Islet of Langerhans (tissue), 1 donor: ENCODE measurements around the gene SUGP1.
"Not testable (repeated sequence)": the region's sequence is repeated elsewhere in the genome, so short reads cannot be mapped to it uniquely, and the experiment has no call there.

Source experiments
- FAIRE-seq: peaks from one replicate; lab custom pipeline; 2011; peaks lifted over from hg19 to GRCh38; lab: Jason Lieb, UNC

The SUGP1 gene, protein sequence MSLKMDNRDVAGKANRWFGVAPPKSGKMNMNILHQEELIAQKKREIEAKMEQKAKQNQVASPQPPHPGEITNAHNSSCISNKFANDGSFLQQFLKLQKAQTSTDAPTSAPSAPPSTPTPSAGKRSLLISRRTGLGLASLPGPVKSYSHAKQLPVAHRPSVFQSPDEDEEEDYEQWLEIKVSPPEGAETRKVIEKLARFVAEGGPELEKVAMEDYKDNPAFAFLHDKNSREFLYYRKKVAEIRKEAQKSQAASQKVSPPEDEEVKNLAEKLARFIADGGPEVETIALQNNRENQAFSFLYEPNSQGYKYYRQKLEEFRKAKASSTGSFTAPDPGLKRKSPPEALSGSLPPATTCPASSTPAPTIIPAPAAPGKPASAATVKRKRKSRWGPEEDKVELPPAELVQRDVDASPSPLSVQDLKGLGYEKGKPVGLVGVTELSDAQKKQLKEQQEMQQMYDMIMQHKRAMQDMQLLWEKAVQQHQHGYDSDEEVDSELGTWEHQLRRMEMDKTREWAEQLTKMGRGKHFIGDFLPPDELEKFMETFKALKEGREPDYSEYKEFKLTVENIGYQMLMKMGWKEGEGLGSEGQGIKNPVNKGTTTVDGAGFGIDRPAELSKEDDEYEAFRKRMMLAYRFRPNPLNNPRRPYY

GRCh38 chr19:19320361-19321140, at the start of gene SUGP1, which contains the start of gene MAU2:
Gene SUGP1 (minus strand): TSS chr19:19320509. CDS start chr19:19320496, 13 bp downstream.
Gene MAU2 (plus strand): TSS chr19:19320829. CDS start chr19:19320860, 31 bp downstream.
- peak; percentile 41 for FAIRE-seq

DNA sequence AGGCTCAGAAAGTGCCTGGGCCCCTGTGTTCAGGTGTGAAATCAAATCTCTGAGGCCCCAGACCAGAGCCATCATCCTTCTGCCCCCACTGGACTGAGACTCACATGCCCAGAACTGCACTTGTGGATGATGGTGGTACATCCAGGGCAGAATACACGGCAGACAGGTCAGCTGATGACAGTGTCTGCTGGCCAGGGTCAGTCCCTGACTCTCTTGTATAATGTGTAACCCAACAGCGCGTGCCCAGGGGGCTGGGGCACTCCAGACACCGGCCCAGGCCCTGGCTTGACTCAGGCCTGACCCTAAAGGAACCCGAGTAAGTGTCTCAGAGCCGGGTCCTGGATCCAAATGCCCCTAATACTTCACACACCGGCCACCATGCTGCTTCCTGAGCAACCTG, 47.8 kb upstream of the SUGP1 start:
- FAIRE-seq = no peak

DNA sequence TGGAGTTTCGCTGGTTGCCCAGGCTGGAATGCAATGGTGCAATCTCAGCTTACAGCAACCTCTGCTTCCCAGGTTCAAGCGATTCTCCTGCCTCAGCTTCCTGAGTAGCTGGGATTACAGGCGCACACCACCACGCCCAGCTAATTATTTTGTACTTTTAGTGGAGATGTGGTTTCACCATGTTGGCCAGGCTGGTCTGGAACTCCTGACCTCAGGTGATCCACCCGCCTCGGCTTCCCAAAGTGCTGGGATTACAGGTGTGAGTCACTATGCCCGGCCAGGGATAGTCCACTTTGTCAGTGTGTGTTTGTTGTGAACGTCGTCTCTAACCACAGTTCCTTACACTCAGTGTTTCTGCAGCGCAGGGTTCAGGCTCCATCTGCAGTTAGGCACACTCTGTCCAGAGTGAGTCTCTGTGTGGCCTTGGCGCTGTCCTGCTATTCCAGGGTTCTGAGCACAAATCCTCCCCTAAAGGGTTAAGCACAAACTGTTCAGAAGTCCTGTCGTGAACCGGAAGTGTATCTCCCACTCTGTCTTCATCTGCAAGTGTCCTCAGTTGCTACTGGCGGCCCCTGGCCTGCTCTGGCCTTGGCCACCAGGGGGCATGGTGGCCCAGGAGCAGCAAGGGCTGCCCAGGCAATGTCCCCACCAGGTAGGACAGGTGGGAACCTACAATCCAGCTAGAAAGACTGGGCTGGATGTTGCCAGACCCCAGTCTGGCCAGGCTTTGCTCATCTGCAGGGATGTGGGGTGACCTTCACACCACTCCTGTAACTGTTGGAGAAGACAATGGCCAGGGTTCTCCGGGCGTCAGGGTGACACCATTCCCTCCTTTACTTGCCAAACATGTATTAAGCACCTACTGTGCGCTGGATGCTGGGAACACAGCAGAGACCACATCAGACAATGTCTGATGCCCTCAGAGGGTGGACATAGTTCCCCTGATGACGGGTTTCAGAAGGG, 46.4 kb upstream of the SUGP1 start:
- FAIRE-seq = no peak

DNA sequence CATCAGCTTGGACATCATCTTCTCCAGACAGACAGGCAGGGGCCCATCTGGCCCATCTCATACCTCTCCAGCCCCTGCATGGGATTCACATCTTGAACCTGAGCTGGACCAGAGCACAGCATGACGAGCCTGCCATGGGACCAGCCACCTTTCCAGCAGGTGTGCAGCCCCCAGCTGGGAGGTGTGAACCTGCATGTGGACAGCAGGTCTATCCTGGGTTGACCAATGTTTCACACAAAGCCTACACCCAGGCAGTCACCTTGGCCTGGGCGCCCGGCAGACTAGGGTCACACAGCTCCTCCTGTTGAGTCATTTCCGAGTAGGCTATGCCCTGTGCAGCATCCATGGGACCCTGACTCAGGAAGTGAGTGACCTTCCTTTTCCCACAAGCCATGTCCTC, 41.8 kb upstream of the SUGP1 start:
- FAIRE-seq = no peak

- FAIRE-seq = no peak
Observed at GRCh38 chr19:19361075-19361594, 40.8 kb upstream of the SUGP1 start.

- FAIRE-seq = no peak
Observed at GRCh38 chr19:19356901-19357566, 36.7 kb upstream of the SUGP1 start.

DNA sequence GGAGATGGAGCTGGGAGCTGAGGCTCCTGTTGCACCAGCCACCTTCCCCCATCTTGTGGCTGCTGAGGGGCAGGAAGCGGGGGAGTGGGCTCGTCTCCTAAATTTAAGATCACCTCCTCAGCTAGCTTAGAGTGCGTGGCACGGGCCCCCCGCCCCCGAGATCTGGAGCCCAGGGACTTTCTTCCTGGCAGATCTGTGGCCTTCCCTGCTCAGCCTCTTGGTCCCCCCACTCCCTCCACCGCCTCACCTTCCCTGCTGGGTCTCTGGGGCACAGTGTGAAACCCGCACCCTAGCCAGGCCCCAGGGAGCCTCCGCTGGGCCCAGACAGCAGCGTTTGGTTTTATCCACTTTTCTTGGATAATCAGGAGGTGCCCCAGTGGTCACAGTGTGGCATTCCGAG, 36.2 kb upstream of the SUGP1 start:
- no peak for FAIRE-seq

- FAIRE-seq = no peak
Observed at GRCh38 chr19:19355606-19356139, 35.4 kb upstream of the SUGP1 start.

DNA sequence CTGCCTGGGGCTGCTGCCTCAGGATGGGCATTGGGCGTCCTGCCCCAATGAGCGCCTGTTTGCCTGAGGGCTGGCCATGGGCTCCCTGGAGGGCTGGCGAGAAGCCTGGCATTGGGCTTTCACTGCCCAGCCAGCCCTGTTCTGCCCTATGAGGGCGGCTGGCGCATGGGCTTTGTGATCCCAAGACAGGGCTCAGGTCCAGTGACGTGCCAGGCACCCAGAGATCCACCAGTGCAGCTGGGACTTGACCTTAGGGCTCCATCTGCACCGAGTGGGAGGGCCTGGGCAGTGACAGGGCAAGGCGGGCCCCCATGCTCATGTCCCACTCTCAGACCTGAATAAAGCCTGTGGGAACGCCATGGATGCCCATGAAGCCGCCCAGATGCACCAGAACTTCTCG, 34.6 kb upstream of the SUGP1 start:
- FAIRE-seq = no peak

DNA sequence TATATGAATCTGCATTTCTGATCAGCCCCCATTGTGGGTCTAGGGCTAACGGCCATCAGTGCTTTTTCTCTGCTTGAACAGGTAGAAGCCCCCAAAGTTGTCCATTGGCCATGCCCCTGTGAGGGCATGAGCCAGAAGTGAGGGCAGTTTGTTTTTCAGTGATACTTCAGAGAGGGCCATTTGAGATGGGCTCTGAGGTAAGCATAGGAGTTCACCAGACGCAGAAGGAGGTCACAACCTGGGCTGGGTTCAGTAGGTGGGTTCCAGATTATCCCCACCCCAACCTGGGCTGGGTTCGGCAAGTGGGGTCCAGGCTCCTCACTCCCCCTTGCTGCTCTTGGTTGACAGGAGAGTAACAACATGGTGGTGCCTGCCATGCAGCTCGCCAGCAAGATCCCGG, 33.7 kb upstream of the SUGP1 start:
- FAIRE-seq = no peak

DNA sequence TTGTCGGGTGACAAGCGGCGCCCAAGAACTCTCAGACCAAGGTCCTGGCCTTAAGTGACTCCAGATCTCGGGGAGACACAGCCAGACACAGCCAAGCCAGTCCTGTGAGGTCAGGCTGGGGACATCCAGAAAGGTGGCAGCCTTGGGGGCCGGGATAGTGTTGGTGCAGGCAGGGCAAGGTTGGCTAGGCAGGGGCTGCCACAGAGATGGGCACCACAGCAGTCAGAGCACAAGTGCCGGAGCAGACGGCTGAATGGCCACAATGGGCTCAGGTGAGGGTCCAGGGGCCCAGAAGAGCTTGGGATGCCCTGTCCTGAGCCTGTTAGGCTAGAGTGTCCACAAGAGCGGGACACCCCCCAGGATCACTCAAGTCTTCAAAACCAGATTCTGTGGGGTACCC, 32.5 kb upstream of the SUGP1 start:
- FAIRE-seq = no peak

- not testable (repeated sequence) for FAIRE-seq
Observed at GRCh38 chr19:19350756-19351155, 30.4 kb upstream of the SUGP1 start.

DNA sequence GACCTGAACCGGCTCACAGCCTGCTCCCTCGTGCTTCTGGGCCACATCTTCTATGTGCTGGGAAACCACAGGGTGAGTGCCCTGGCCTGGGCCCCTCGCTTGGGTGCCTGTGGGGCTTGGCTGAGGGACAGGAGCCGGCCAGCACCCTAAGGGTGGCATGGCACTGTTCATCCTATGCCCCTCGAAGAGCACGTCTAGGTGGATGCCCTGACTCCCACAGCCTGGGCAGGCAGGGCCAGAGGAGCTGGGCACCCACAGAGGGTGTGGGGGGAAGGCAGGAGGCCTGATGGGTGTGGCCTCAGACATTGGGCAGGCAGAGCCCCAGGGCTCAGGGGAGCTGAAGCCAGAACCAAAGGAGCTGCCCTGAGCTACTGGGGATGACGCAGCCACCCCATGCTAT, 29.1 kb upstream of the SUGP1 start:
- no peak for FAIRE-seq

DNA sequence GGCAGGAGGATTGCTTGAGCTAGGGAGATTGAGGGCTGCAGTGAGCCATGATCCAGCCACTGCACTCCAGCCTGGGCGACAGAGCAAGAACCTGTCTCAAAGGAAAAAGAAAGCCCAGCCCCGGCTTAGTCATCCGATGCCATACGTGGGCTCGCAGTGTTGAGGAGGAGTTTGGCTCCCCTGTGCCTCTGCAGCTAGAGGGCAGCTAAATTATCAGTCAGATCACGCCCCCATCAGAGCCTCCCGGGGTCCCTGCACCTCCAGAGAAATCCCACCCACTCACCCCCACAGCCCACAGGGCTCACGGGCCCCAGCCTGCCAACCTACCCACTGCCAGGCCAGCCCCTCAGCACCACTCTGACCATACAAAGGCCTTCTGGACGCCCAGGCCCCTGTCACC, 28.0 kb upstream of the SUGP1 start:
- no peak for FAIRE-seq

DNA sequence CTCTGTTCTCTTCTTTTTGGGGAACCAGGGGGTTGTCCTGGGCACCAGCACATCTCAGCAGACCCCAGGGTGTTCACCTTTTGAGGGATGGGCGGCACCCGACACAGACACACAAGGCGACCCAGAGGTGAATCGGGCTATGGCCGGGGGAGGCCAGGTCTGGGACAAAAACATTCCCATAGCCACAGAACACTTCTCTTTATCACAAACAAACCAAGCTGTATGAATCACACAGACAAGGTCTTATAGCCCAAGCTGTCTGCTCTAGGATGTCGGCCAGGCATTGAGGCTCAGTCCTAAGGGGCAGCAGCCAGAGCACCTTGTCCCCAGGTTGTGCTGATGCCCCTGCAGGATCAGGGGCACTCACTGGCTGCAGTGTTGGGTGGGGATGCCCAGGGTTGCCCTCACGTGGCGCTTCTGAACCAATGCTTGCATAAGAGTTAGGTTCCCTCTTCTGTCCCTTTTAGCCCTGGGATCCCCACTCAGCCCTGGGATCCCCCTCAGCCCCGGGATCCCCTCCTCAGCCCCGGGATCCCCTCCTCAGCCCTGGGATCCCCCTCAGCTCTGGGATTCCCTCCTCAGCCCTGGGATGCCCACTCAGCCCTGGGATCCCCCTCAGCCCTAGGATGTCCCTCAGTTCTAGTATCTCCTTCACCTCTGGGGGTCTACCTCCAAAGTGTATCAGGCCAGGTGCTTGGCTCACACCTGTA, 27.2 kb upstream of the SUGP1 start:
- no peak for FAIRE-seq

GRCh38 chr19:19345970-19346369, 25.7 kb upstream of the SUGP1 start:
- no peak for FAIRE-seq

- FAIRE-seq = no peak
Observed at GRCh38 chr19:19345232-19345631, 24.9 kb upstream of the SUGP1 start.

DNA sequence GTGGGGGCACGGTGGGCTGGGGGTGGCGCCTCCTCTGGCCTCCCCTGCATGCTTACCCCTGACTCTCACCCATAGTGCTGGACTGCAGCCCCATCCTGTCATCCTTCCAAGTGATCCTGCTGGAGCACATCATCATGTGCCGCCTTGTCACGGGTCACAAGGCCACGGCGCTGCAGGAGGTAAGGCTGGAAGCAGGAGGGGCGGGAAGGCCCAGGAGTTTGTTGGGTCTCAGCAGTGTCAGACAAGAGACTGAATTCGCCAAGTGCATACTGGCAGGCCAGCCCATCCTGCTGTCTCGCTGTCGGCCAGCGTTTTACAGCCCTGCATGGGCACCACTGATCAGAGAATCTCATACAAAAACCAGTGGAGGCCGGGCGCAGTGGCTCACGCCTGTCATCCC, 23.5 kb upstream of the SUGP1 start:
- no peak for FAIRE-seq

DNA sequence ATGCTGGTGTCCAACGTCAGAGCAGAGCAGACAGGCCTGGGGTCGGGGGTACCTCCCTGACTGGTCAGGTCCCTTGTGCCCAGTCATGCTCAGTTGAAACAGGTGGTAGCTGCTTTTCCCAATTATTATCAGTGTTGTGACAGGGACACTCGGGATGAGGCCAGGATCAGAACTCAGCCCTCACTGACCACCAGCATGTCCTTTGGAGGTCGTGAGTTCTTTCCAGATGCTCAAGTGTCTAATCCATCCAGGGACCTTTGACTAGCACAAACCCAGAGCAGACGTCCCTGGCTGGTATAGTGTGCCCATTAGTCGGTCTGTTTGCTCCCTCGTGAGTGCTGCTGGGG, 22.7 kb upstream of the SUGP1 start:
- no peak for FAIRE-seq
